ENCODE measurements around the gene SAMD3.
"Not testable (repeated sequence)": the region's sequence is repeated elsewhere in the genome, so short reads cannot be mapped to it uniquely, and the experiment has no call there.

SAMD3 gene

DNA sequence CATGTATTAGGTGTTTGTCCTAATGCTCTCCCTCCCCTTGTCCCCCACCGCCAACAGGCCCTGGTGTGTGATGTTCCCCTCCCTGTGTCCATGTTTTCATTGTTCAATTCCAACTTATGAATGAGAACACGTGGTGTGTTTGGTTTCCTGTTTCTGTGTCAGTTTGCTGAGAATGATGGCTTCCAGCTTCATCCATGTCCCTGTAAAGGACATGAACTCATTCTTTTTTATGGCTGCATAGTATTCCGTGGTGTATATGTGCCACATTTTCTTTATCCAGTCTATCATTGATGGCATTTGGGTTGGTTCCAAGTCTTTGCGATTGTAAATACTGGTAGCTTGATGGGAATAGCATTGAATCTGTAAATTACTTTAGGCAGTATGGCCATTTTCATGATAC lies 52.6 kb downstream of the SAMD3 start:
- not testable (repeated sequence) for H3K4me1 Mint-ChIP-seq (ENCODE audit: low read depth); H3K27me3 Mint-ChIP-seq (ENCODE audit: low read depth); H3K27ac Mint-ChIP-seq; H3K4me3 Mint-ChIP-seq
- H3K36me3 Mint-ChIP-seq (ENCODE audit: low read depth) = peaks cover 58% of the 10 kb centered on the region
- peaks cover 32% of the 10 kb centered on the region for H3K9me3 Mint-ChIP-seq

DNA sequence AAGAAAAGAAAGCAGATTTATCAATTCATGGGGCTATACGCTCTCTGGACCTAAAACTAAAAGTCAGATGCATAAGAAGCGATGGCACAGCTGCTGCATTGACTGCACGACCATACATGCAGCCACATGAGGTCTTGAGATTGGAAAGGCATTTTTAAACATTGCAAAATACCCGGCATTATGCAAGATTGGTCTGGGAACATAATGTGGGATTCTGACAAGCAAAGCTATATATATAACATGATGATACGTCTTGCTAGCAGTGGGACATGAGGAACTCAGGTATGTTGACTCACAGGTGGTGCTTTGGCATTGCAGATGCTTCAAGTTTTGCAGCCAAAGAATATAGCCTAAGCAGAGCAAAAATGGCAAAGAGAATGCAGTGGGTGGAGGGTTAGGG lies 55.1 kb downstream of the SAMD3 start:
- H3K4me3 Mint-ChIP-seq = no peak overlapping the region
- H3K36me3 Mint-ChIP-seq (ENCODE audit: low read depth) = peaks cover 52% of the 10 kb centered on the region
- H3K9me3 Mint-ChIP-seq = peaks cover 25% of the 10 kb centered on the region
- no peaks in the 10 kb centered on the region for H3K27me3 Mint-ChIP-seq (ENCODE audit: low read depth)
- no peak overlapping the region for H3K27ac Mint-ChIP-seq
- H3K4me1 Mint-ChIP-seq (ENCODE audit: low read depth) = peaks cover 7% of the 10 kb centered on the region

DNA sequence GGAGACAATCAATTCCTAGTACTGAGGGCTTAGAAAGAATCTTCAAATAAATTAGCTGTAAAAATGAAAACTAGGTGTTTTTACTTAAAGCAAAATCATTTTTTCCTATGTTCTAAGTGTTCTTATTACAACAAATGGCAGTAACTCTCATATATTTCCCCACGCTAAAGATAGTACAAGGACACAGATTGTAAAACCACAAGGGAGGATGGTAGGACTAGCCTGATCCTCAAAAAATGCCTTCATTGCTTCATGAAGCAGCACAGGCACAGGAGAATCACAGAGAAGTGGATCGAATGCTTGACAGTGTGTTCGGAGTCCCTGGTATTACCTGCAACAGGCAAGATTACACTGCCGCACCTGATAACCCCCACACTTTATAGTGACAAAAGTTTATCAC lies 58.5 kb downstream of the SAMD3 start:
- Mint-ChIP-seq H3K9me3 (peaks cover 4% of the 10 kb centered on the region), H3K27me3 (ENCODE audit: low read depth) (no peaks in the 10 kb centered on the region), H3K36me3 (ENCODE audit: low read depth) (peaks cover 51% of the 10 kb centered on the region), H3K27ac (no peak overlapping the region), H3K4me1 (ENCODE audit: low read depth) (peaks cover 7% of the 10 kb centered on the region), H3K4me3 (no peak overlapping the region)

DNA sequence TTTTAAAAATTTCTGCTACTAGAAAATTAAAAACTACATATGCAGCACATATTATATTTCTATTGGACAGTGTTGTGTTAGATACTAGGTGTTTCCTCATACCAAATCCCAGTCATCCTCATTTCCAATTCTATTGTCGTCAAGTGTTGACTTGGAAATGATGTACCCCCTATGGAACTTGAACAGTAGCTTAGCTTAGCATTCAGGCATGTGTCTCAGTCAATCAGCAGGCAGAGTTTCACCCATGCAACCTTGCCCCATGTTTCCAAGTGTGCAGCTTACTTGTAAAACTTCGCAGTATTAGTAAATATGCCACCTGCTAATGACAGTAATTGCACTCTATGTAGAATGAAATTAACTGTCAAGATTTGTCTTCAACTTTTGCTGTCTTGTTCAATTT lies 59.5 kb downstream of the SAMD3 start:
- Mint-ChIP-seq H3K4me1 (ENCODE audit: low read depth) (peaks cover 7% of the 10 kb centered on the region), H3K36me3 (ENCODE audit: low read depth) (peaks cover 59% of the 10 kb centered on the region), H3K27ac (no peak overlapping the region), H3K4me3 (no peak overlapping the region), H3K9me3 (peaks cover 13% of the 10 kb centered on the region), H3K27me3 (ENCODE audit: low read depth) (no peaks in the 10 kb centered on the region)

DNA sequence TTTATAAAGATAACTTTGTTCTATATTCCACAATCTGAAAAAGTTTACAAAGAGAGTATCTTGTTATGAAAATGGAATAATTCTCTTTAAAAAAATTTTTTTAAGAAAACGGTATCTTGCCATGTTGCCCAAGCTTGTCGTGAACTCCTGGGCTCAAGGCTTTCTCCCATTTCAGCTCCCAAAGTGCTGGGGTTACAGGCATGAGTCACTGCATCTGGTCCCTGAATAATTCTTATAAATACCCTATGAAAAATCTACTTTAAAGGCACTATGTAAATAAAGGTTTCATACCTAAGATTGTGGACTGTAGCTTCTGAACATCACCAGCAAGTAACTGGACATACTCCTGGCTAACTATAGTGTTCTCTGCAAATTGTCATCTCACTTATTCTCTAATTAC lies 60.3 kb downstream of the SAMD3 start:
- Mint-ChIP-seq H3K27me3 (ENCODE audit: low read depth) (no peaks in the 10 kb centered on the region), H3K27ac (no peak overlapping the region), H3K9me3 (peaks cover 13% of the 10 kb centered on the region), H3K36me3 (ENCODE audit: low read depth) (peaks cover 59% of the 10 kb centered on the region), H3K4me1 (ENCODE audit: low read depth) (peaks cover 7% of the 10 kb centered on the region), H3K4me3 (no peak overlapping the region)

DNA sequence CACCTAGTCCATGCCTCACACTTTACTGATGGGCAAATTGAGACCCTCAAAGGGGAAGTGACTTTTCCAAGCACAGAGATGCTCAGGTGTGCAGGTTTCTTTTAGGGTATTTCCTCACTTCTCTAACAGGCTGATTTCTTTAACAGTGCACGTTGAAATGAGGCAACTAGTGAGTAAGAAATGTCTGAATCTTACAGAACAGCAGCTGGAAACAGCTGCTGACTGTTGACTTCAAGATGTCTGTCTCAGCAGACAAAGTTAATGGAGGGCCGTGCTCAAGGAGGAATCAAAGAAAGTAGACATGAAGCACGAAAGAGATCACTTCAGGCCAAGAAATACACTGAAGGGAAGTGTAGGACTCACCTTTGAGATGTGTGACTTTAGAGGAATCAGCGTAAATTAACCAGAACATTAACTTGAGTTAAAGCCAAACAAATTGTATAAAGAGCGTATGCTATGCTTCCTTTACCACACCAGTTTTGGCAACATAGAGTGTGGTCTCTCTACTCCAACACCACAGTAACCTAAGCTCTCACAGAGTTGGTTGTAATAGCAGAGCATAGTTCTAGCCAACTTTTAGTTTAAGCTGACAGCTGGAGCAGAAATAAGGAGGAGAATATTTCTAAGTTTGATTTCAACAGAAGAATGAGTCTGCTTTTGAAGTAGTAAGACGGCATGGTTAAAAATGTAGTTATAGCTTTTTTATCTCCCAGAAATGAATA lies 60.9 kb downstream of the SAMD3 start:
- Mint-ChIP-seq H3K4me1 (ENCODE audit: low read depth) (peaks cover 7% of the 10 kb centered on the region), H3K9me3 (peaks cover 13% of the 10 kb centered on the region), H3K4me3 (no peak overlapping the region), H3K27me3 (ENCODE audit: low read depth) (no peaks in the 10 kb centered on the region), H3K36me3 (ENCODE audit: low read depth) (peaks cover 56% of the 10 kb centered on the region), H3K27ac (no peak overlapping the region)

DNA sequence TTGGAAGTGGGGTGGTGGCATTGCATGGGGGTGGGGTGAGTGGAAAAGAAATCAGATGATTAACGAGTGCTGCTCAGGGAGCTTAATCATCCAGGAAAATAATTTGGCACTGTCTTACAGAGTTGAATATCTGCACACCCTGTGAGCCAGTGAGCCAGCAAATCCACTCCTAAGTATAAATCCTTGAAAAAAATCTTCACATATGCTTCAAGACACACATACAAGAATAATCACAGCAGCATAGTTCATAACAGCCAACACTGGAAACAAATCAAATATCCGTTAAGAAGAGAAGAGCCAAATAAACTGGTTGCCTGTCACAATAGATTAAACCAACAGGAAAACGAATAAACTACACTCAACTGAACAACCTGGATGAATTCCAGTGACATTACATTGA lies 62.8 kb downstream of the SAMD3 start:
- H3K27ac Mint-ChIP-seq = no peak overlapping the region
- peaks cover 47% of the 10 kb centered on the region for H3K36me3 Mint-ChIP-seq (ENCODE audit: low read depth)
- no peak overlapping the region for H3K4me3 Mint-ChIP-seq
- H3K4me1 Mint-ChIP-seq (ENCODE audit: low read depth) = no peaks in the 10 kb centered on the region
- H3K9me3 Mint-ChIP-seq = peaks cover 13% of the 10 kb centered on the region
- H3K27me3 Mint-ChIP-seq (ENCODE audit: low read depth) = no peaks in the 10 kb centered on the region

DNA sequence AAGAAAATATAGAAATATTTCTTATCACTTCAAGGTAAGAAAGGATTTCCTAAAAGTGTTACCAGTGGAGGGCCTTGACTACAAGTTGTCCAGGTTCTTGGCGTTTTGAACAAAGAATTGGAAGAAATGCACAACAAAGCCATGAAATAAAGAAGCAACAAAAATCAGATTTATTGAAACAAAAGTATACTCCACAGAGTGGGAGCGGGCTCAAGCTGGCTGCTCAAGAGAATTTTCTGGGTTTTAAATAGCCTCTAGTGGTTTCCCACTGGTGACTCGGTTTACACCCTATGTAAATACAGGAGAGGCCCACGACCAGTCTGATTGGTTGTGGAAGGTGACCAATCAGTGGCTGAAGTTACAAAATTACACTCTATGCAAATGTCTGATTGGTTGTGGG lies 64.2 kb downstream of the SAMD3 start:
- Mint-ChIP-seq H3K4me1 (ENCODE audit: low read depth) (no peaks in the 10 kb centered on the region), H3K9me3 (peaks cover 13% of the 10 kb centered on the region), H3K27me3 (ENCODE audit: low read depth) (no peaks in the 10 kb centered on the region), H3K4me3 (no peak overlapping the region), H3K27ac (no peak overlapping the region), H3K36me3 (ENCODE audit: low read depth) (peaks cover 42% of the 10 kb centered on the region)

DNA sequence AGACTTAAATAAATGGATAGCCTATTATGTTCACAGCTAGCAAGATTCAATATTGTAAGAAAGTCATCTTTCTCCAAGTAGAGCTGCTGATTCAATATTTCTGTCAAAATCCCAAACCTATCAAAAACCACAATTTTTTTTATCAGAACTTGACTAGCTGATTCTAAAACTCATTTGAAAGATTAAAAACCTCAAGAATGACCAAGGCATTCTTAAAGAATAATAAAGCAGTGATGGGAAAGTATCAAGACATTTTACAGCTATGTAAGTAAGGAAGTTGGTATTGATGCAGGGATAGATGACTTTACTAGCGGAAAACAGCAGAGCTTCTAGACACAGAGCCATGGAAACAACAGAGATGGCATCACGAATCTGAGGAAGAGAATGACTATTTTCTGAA lies 64.7 kb downstream of the SAMD3 start:
- H3K9me3 Mint-ChIP-seq = peaks cover 13% of the 10 kb centered on the region

DNA sequence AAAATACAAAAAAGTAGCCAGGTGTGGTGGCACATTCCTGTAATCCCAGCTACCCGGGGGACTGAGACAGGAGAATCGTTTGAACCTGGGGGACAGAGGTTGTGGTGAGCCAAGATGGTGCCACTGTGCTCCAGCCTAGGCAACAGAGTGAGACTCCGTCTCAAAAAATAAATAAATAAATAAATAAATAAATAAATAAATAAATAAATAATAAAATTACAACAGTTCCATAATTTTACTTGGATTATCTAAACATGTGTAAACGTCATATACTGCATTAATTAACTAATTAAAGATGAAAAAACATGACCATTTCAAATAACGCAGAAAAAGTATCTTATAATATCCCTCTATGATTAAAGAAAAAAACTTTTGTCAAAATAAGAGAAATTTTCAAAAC lies 65.8 kb downstream of the SAMD3 start:
- Mint-ChIP-seq H3K9me3 (peaks cover 13% of the 10 kb centered on the region), H3K4me1 (ENCODE audit: low read depth) (no peaks in the 10 kb centered on the region), H3K27ac (no peak overlapping the region), H3K4me3 (no peak overlapping the region), H3K36me3 (ENCODE audit: low read depth) (peaks cover 46% of the 10 kb centered on the region), H3K27me3 (ENCODE audit: low read depth) (no peaks in the 10 kb centered on the region)

More for the DNA sequence above, 64.7 kb downstream of the SAMD3 start:
- Mint-ChIP-seq H3K27ac (no peak overlapping the region), H3K4me3 (no peak overlapping the region), H3K27me3 (ENCODE audit: low read depth) (no peaks in the 10 kb centered on the region), H3K36me3 (ENCODE audit: low read depth) (peaks cover 43% of the 10 kb centered on the region), H3K4me1 (ENCODE audit: low read depth) (no peaks in the 10 kb centered on the region)

DNA sequence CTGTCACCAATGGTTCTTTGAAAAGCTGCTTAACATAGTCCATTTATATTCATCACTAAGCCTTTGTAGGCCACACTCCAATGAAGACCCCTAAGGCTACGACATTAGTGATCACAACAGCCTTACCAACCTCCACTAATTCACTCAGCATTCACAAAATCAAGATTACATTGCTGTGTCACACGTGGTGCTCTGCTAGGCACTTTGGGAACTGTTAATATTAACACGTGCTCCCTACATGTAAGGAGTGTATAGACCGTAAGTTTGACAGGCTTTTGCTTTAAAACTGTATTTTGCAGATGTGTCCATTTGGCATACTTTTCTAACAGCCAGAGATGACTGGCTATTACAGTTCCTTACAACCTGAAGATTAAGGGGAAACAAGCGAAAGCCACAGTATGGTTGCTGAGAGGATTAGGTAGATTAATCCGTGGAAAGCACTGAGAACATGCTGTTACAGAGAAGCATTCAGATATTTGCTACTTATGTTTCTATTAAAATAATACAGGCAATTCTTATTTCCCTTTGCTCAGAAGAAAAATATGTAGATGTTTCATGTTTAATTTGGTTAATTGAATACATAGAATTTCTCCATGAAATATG lies 69.7 kb downstream of the SAMD3 start:
- Mint-ChIP-seq H3K4me1 (ENCODE audit: low read depth) (peaks cover 3% of the 10 kb centered on the region), H3K27ac (no peak overlapping the region), H3K4me3 (no peak overlapping the region), H3K36me3 (ENCODE audit: low read depth) (peaks cover 43% of the 10 kb centered on the region), H3K27me3 (ENCODE audit: low read depth) (no peaks in the 10 kb centered on the region), H3K9me3 (no peaks in the 10 kb centered on the region)

DNA sequence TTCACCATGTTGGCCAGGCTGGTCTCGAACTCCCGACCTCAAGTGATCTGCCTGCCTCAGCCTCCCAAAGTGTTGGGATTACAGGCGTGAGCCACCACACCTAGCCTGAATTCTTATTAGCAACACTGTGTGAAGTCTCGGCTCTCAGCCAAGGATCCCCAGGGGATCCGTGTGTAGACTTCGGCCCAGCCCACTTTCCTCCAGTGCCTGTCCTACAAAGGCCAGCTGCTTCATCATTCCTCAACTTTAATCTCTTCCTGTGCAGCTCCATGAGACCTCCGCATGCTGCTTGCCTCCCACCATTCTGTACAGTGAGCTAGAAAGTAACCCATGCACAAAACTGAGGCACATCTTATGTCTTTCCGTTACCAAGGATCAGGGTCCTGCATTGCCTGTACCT lies 71.8 kb downstream of the SAMD3 start:
- H3K9me3 Mint-ChIP-seq = no peaks in the 10 kb centered on the region
- no peak overlapping the region for H3K4me3 Mint-ChIP-seq
- peaks cover 6% of the 10 kb centered on the region for H3K4me1 Mint-ChIP-seq (ENCODE audit: low read depth)
- H3K27me3 Mint-ChIP-seq (ENCODE audit: low read depth) = no peaks in the 10 kb centered on the region
- H3K36me3 Mint-ChIP-seq (ENCODE audit: low read depth) = peaks cover 48% of the 10 kb centered on the region
- H3K27ac Mint-ChIP-seq = no peak overlapping the region

DNA sequence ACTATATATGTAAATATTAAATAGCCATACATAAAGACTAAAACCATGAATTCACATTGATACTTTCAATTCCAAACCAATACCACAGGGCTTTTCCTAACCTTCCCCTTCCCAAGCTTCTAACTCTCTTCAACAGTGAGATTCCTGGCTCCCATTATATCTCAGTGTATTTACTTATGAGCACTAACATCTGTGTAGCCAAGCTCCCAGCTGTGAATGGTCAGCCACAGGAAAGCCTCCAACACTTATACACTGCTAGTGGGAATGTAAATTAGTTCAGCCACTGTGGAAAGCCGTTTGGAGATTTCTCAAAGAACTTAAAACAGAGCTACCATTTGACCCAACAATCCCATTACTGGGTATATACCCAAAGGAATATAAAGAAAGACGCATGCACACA lies 73.7 kb downstream of the SAMD3 start:
- not testable (repeated sequence) for H3K4me1 Mint-ChIP-seq (ENCODE audit: low read depth); H3K9me3 Mint-ChIP-seq; H3K27ac Mint-ChIP-seq; H3K4me3 Mint-ChIP-seq; H3K27me3 Mint-ChIP-seq (ENCODE audit: low read depth)
- peaks cover 54% of the 10 kb centered on the region for H3K36me3 Mint-ChIP-seq (ENCODE audit: low read depth)

DNA sequence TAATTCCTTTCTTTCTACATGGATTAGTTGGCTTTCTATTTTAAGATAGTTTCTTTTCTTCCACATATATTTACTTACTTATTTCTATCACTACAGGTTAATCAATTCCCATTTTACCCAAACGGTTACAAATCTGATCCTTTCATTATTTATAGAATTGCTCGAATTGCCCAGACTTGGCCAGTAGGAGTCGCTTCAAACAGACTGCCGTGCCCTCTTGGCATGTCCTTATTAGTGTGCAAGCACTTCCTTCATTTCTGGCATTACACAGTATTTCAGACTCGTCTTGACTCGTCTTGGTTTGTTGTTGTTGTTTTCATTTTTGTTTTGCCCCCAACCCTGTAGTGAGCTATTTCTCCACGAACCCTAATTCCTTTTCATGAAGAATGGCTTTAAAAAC lies 74.6 kb downstream of the SAMD3 start:
- H3K4me1 Mint-ChIP-seq (ENCODE audit: low read depth) = peaks cover 6% of the 10 kb centered on the region

DNA sequence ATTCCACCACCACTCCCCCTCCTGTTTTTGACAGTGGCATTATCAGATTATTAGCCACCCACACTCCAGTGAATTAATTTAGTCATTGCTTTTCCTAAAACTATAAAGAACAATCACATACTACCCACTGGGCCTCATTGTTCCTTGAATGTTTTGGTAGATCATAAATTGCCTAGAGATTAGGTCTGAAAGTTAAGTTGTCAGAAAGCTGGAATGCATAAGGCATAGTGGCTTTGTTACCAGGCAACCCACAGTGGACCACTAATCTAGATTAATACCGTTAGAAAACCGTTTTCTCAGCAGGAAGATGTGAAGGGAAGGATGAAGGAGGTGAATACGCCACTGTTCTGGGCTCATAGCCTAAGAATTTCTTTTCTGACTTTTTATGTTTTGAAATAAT lies 75.6 kb downstream of the SAMD3 start:
- Mint-ChIP-seq H3K4me3 (no peak overlapping the region), H3K4me1 (ENCODE audit: low read depth) (peaks cover 6% of the 10 kb centered on the region), H3K27me3 (ENCODE audit: low read depth) (no peaks in the 10 kb centered on the region), H3K36me3 (ENCODE audit: low read depth) (peaks cover 65% of the 10 kb centered on the region), H3K9me3 (no peaks in the 10 kb centered on the region), H3K27ac (no peak overlapping the region)

More for the DNA sequence above, 74.6 kb downstream of the SAMD3 start:
- no peak overlapping the region for H3K27ac Mint-ChIP-seq
- no peaks in the 10 kb centered on the region for H3K9me3 Mint-ChIP-seq
- H3K4me3 Mint-ChIP-seq = no peak overlapping the region
- H3K36me3 Mint-ChIP-seq (ENCODE audit: low read depth) = peaks cover 61% of the 10 kb centered on the region
- no peaks in the 10 kb centered on the region for H3K27me3 Mint-ChIP-seq (ENCODE audit: low read depth)

Measured in T-helper 1 cell treated with Interleukin-12 subunit alpha and Interleukin-12 subunit beta and Interleukin-4 antibody, amounts not matched to agents 30 μg/mL and 1 μg/mL, for 36 hours (primary cell).